ENCODE data around the gene PCA3.

Gene PCA3

GRCh38 chr9:76758476-76758875 is 5.8 kb upstream of the PCA3 start:
- DNase-seq: no peak

- DNase-seq: no peak
These were observed 4.5 kb upstream of the PCA3 start for GRCh38 chr9:76759732-76760131.

DNA sequence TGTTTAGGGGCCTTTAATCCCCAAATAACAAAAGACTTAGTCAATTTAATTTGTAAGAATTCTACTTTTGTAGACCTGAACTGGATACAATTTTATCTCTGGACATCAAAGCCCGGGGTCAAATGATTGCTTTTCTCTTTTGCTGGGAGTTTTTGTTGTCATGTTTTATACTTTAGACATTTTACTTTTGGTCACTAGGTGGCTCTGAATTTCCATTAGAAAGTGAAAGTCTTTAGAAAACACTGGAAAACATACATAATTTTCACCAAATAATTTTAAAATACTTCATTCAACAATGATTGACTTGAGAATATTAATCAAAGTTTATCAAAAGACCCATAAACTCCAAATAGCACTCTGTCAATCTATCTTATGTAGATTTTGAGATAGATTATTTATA is 2.8 kb upstream of the PCA3 start:
- no peak for DNase-seq

- DNase-seq: no peak
These were observed 1.9 kb downstream of the PCA3 start for GRCh38 chr9:76766126-76766525.

- DNase-seq: no peak
These were observed 8.6 kb downstream of the PCA3 start for GRCh38 chr9:76772686-76773445.

GRCh38 chr9:76784881-76785280 is 20.6 kb downstream of the PCA3 start:
- DNase-seq: no peak

- no peak for DNase-seq
These were observed 21.3 kb downstream of the PCA3 start for GRCh38 chr9:76785501-76785900.

DNA sequence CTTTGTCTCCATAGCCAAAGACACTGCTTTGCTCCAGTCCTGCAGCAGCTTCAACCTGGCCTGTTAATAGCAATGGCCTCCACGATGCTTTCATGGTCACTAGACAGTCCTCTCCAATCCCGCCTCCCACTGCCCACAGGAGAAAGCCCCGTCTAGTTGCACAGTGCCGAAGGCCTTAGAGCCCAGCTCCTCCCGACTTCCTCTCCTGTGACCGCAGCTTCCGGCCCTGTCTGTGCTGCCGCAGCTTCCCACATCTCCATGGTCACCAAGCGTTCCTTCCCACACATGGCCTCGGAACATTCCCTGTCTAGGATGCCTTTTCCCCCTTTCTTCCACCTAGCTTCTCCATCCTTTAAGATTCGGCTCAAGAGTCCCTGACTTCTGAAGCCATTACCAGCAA is 23.4 kb downstream of the PCA3 start:
- no peak for DNase-seq

DNA sequence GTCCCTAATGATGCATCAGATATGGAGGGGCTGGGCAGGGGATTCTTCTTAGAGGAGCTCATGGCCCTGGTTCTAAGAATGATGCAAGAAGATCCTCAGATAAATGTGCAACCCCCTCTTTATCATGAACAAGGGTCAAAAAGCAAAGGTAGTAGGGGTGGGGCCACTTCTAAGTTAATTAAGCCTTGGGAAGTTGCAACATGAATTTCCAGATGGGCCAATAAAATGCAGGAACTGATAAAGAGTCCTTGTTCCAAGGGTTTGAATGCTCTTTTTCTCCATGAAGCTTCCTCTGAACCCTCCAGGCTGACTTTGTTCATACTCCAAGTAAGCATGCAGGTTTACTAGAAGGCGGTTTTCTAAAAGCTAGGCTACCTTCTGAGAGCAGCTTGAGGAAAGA is 25.6 kb downstream of the PCA3 start:
- no peak for DNase-seq

- no peak for DNase-seq
These were observed 29.7 kb downstream of the PCA3 start for GRCh38 chr9:76793784-76794431.

GRCh38 chr9:76796296-76796695 is 32.1 kb downstream of the PCA3 start:
- no peak for DNase-seq

GRCh38 chr9:76798527-76798926 is 34.3 kb downstream of the PCA3 start:
- DNase-seq: no peak

DNA sequence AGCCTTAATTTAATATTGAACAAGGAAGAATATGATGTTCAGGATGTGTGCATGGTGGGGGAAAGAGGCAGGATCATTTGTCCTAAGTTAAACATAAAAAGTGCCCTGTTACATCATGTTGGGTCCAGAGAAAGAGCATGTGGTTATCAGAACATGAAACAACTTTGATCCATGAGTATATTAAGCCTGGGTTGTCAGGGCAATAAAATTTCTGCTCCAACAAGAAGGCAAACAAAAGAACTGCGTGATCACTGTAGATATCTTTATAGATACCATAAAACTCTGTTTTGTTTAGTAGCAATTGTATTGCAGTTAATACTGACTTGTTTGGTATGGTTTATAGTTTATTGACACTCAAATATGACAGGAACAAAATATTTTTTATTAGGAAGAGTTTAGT is 35.2 kb downstream of the PCA3 start:
- no peak for DNase-seq

GRCh38 chr9:76800901-76801300 is 36.7 kb downstream of the PCA3 start:
- DNase-seq: no peak

DNA sequence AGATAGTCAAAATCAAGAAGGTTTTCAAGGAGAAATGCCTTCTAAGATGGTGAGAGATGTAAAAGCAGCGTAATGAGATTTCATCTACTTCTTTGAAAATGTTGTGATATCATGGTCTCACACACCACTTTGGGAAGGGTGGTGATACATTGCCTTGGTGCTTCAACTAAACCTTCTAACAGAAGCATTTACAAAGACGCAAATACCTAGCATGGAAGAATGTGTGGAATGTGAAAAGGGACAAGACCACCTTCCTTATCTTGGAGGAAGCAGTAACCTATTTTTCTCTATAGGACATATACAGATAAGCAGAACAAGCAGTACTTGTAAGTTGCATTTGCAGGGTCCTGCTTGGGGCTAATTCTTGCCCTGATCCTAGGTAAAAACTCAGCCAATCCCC is 38.8 kb downstream of the PCA3 start:
- DNase-seq: no peak

- DNase-seq: no peak
These were observed 39.5 kb downstream of the PCA3 start for GRCh38 chr9:76803762-76804161.

DNA sequence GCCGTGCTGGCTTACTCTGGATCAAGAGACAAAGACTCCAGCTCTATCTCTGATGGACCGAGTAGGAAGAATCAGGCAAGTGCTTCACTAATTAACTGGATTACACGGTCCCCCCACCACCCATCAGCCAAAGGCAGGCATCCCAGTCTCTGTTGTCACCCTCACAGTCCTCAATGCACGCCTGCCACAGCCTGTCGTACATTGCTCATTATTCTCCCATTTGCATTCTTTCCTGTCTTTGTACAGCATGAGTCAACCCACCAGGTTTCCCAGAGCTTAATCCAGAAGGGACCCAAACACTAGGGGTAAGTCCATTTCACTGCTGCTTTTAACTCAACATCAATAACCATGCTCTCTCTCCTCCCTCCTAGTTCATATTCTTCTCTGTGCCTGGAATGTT is 44.4 kb downstream of the PCA3 start:
- no peak for DNase-seq

DNA sequence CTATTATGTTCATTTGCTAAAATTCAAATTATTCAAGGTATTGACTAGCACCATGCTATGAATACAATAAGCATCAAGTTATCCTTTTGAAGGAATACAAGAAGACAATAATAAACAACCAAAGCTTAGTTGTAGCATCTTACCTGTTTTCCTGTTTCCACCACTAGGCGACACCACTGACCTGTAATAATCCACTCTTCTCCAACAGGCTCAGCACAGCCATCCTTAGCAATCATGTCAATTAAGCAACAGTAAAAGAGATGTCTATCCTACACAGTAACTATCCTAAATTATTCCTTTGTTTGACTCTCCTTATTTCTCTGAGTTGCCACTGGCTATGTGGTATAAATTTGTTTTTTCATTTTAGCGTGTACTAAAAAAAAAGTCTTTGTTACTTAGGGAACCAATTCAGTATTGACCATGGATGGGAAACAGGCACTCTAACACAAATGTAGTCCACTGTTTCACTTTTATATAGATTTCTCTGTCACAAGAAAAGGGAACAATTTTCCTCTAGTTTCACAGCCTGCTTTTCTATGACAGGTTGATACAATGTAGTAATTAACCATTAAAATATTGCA is 46.2 kb downstream of the PCA3 start:
- peak; percentile 45 for DNase-seq

GRCh38 chr9:76812591-76812990 is 48.4 kb downstream of the PCA3 start:
- DNase-seq: no peak

DNA sequence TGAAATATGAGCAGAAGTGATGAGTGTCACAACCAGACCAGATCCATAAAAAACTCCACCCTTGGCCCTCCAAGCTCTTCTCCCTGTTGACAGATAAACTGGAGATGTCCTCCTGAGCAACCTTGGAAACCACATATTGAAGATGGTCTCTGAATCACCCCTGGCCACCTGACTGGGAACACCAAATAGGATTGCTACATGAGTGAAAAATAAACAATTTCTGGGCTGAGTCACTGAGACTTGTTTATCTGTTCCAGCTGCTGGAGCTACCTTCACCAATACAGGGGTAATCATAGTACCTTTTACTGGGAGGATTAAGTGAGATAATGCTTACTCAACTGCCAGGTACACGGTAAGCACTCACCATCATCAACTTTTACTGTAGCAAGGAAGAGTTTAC is 53.3 kb downstream of the PCA3 start:
- no peak for DNase-seq

GRCh38 chr9:76818271-76818670 is 54.0 kb downstream of the PCA3 start:
- no peak for DNase-seq

- no peak for DNase-seq
These were observed 56.2 kb downstream of the PCA3 start for GRCh38 chr9:76820431-76820830.

GRCh38 chr9:76827296-76828080 is 63.2 kb downstream of the PCA3 start:
- no peak for DNase-seq

DNA sequence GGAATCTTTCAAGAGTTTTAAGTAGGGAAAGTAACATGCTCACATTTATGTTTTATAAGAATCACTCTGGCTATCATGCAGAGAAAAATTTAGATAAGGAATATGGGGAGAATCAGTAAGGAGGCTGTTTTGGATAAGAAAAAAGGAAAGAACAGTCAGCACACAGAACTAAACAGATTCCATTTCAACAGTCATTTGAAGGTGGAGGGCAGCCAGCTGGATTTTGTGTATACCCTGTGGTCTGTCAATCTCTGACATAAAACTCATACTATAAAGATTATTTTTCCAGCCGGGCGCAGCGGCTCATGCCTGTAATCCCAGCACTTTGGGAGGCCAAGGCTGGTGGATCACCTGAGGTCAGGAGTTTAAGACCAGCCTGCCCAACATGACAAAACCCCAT is 64.2 kb downstream of the PCA3 start:
- DNase-seq: no peak

Measured in activated CD4-positive, alpha-beta T cell treated with anti-CD3 and anti-CD28 coated beads, Interleukin-2, amount 50 U/mL, for 16 hours (primary cell).